HG03565 (cell line): ENCODE data around the gene SCFD2.
"Not testable (repeated sequence)": the region's sequence is repeated elsewhere in the genome, so short reads cannot be mapped to it uniquely, and the experiment has no call there.

ENCODE experiments used
- ATAC-seq: cut with Tn5 transposase; IDR thresholded peaks from one replicate; pipeline ENCODE4 v1.9.1; 2021; ENCODE audit warnings: mild to moderate bottlenecking, moderate library complexity; ENCODE audit not compliant: unreplicated experiment

The SCFD2 gene

GRCh38 chr4:53059871-53060270, 306.0 kb downstream of the SCFD2 start:
- no peak for ATAC-seq

GRCh38 chr4:53059256-53059655, 306.6 kb downstream of the SCFD2 start:
- no peak for ATAC-seq

- no peak for ATAC-seq
Measured at GRCh38 chr4:53057679-53058078, 308.2 kb downstream of the SCFD2 start.

- ATAC-seq = not testable (repeated sequence)
Measured at GRCh38 chr4:53057108-53057507, 308.8 kb downstream of the SCFD2 start.

GRCh38 chr4:53055716-53056403, 310.0 kb downstream of the SCFD2 start:
- no peak for ATAC-seq

GRCh38 chr4:53055274-53055673, 310.6 kb downstream of the SCFD2 start:
- ATAC-seq = no peak

GRCh38 chr4:53050361-53050774, 315.5 kb downstream of the SCFD2 start:
- ATAC-seq = no peak

GRCh38 chr4:53049528-53049927, 316.3 kb downstream of the SCFD2 start:
- ATAC-seq = no peak

GRCh38 chr4:53044651-53044960, 321.3 kb downstream of the SCFD2 start:
- no peak for ATAC-seq

GRCh38 chr4:53043891-53044650, 321.8 kb downstream of the SCFD2 start:
- no peak for ATAC-seq

- ATAC-seq = no peak
Measured at GRCh38 chr4:53043055-53043454, 322.8 kb downstream of the SCFD2 start.

- ATAC-seq = no peak
Measured at GRCh38 chr4:53040851-53041250, 325.0 kb downstream of the SCFD2 start.

GRCh38 chr4:53040459-53040815, 325.4 kb downstream of the SCFD2 start:
- ATAC-seq = no peak

GRCh38 chr4:53039741-53040458, 326.0 kb downstream of the SCFD2 start:
- no peak for ATAC-seq

GRCh38 chr4:53037892-53038291, 328.0 kb downstream of the SCFD2 start:
- no peak for ATAC-seq

GRCh38 chr4:53032908-53033307, 333.0 kb downstream of the SCFD2 start:
- ATAC-seq = not testable (repeated sequence)

GRCh38 chr4:53026233-53026632, 339.6 kb downstream of the SCFD2 start:
- ATAC-seq = no peak

- no peak for ATAC-seq
Measured at GRCh38 chr4:53023677-53024299, 342.1 kb downstream of the SCFD2 start.

GRCh38 chr4:53022513-53023100, 343.3 kb downstream of the SCFD2 start:
- no peak for ATAC-seq

GRCh38 chr4:53021754-53022512, 343.9 kb downstream of the SCFD2 start:
- ATAC-seq = no peak
